Activated CD4-positive, alpha-beta memory T cell treated with anti-CD3 and anti-CD28 coated beads for 36 hours (primary cell): Measurements from ENCODE around the gene GNA15. TPM values are rescaled to one million over a fixed set of nuclear protein-coding genes. Genes with fewer than 3 reads are reported as not detected.

Experiments used
- CTCF ChIA-PET: fragments of 350-600 bp; sonication (Branson Sonifier 250); formaldehyde crosslinking; loops from one replicate; lab custom pipeline; 2021; ENCODE audit warnings: antibody characterized with exemption, inconsistent platforms; lab: Charles Lee
- POLR2A ChIA-PET: fragments of 350-600 bp; sonication (Branson Sonifier 250); formaldehyde crosslinking; loops from one replicate; lab custom pipeline; 2021; ENCODE audit warnings: antibody characterized with exemption; lab: Charles Lee
- DNase-seq: peaks from one replicate; pipeline ENCODE4 v3.0.0-alpha.2; 2020
- H3K27ac Mint-ChIP-seq: one replicate; pipeline ENCODE4 v1.8.0; 2021; ENCODE audit warnings: mixed read lengths
- H3K27me3 Mint-ChIP-seq: one replicate; pipeline ENCODE4 v1.8.0; 2021; ENCODE audit warnings: mixed read lengths
- H3K36me3 Mint-ChIP-seq: one replicate; pipeline ENCODE4 v1.8.0; 2021; ENCODE audit warnings: mixed read lengths
- H3K4me1 Mint-ChIP-seq: one replicate; pipeline ENCODE4 v1.8.0; 2021; ENCODE audit warnings: low read depth, mixed read lengths
- H3K4me3 Mint-ChIP-seq: one replicate; pipeline ENCODE4 v1.8.0; 2021; ENCODE audit warnings: mild to moderate bottlenecking, mixed read lengths
- H3K9me3 Mint-ChIP-seq: one replicate; pipeline ENCODE4 v1.8.0; 2021; ENCODE audit warnings: mixed read lengths
- intact Hi-C: fragments of 100-400 bp; cut with micrococcal nuclease; formaldehyde crosslinking; loops from one replicate; pipeline ENCODE4 v1.15.1; 2023
- total RNA-seq, 2 experiments: library from RNA; stranded (reverse); gene quantifications; one replicate each; pipeline ENCODE4 v1.2.3, GENCODE V29; 2021

Gene GNA15
- total RNA-seq, 2 experiments from 2014 or later = 78.4 to 79.5 TPM

- Mint-ChIP-seq H3K27ac (peak overlapping the region; percentile 57), H3K9me3 (no peaks in the 10 kb centered on the region), H3K27me3 (no peaks in the 10 kb centered on the region), H3K36me3 (peaks cover 18% of the 10 kb centered on the region), H3K4me3 (peak overlapping the region; percentile 1), H3K4me1 (peaks cover 38% of the 10 kb centered on the region)
- intact Hi-C loops = loop anchor here (1.0 kb wide), 1 partner anchor 10 kb away; no protein-coding TSS in a partner anchor
- CTCF ChIA-PET = interaction anchor here (0.9 to 8.4 kb wide), 5 partner anchors 9 to 67 kb away, joined by 3 to 59 read pairs (median 4); no protein-coding TSS in a partner anchor
- POLR2A ChIA-PET = interaction anchor here (0.7 kb wide), 1 partner anchor 10 kb away, joined by 4 read pairs; no protein-coding TSS in a partner anchor
- DNase-seq = no peak
These were observed 7.0 kb downstream of the GNA15 start for GRCh38 chr19:3142781-3143337.

GRCh38 chr19:3145909-3146676, 10.3 kb downstream of the GNA15 start:
- intact Hi-C loops = loop anchor here (1.0 kb wide), 1 partner anchor 17 kb away; no protein-coding TSS in a partner anchor
- Mint-ChIP-seq H3K9me3 (no peaks in the 10 kb centered on the region), H3K4me3 (no peak overlapping the region)

GRCh38 chr19:3146677-3147100, 10.9 kb downstream of the GNA15 start:
- intact Hi-C loops = loop anchor here (1.0 kb wide), 1 partner anchor 17 kb away; no protein-coding TSS in a partner anchor
- Mint-ChIP-seq H3K27me3 (no peaks in the 10 kb centered on the region), H3K9me3 (no peaks in the 10 kb centered on the region), H3K4me3 (no peak overlapping the region), H3K36me3 (peaks cover 18% of the 10 kb centered on the region), H3K4me1 (peaks cover 24% of the 10 kb centered on the region), H3K27ac (no peak overlapping the region)
- DNase-seq = peak; percentile 79
- ChIA-PET POLR2A (no interaction called here), CTCF (interaction anchor here (0.9 to 3.6 kb wide), 10 partner anchors 9 to 111 kb away, joined by 3 to 33 read pairs (median 6); partner anchors contain the start of gene GNA15)

More at GRCh38 chr19:3145909-3146676, 10.3 kb downstream of the GNA15 start:
- CTCF ChIA-PET = interaction anchor here (0.9 to 3.6 kb wide), 9 partner anchors 8 to 110 kb away, joined by 3 to 33 read pairs (median 6); partner anchors contain the start of gene GNA15
- POLR2A ChIA-PET = no interaction called here
- no peak for DNase-seq
- Mint-ChIP-seq H3K4me1 (peaks cover 29% of the 10 kb centered on the region), H3K27me3 (no peaks in the 10 kb centered on the region), H3K27ac (no peak overlapping the region), H3K36me3 (peaks cover 18% of the 10 kb centered on the region)

- peaks cover 15% of the 10 kb centered on the region for H3K36me3 Mint-ChIP-seq
- intact Hi-C loops = no loop called here
- POLR2A ChIA-PET = no interaction called here
- H3K9me3 Mint-ChIP-seq = no peaks in the 10 kb centered on the region
- H3K27ac Mint-ChIP-seq = no peak overlapping the region
- no peak for DNase-seq
- CTCF ChIA-PET = interaction anchor here (3.6 kb wide), 1 partner anchor 13 kb away, joined by 33 read pairs; no protein-coding TSS in a partner anchor
- H3K4me3 Mint-ChIP-seq = no peak overlapping the region
- no peaks in the 10 kb centered on the region for H3K27me3 Mint-ChIP-seq
- H3K4me1 Mint-ChIP-seq = peaks cover 9% of the 10 kb centered on the region
These were observed 12.7 kb downstream of the GNA15 start for GRCh38 chr19:3148503-3148902.

- POLR2A ChIA-PET = interaction anchor here (0.9 kb wide), 1 partner anchor 8 kb away, joined by 3 read pairs; no protein-coding TSS in a partner anchor
- no peak overlapping the region for H3K4me3 Mint-ChIP-seq
- peaks cover 15% of the 10 kb centered on the region for H3K36me3 Mint-ChIP-seq
- no peak overlapping the region for H3K27ac Mint-ChIP-seq
- peaks cover 9% of the 10 kb centered on the region for H3K4me1 Mint-ChIP-seq
- H3K9me3 Mint-ChIP-seq = no peaks in the 10 kb centered on the region
- intact Hi-C loops = no loop called here
- no peaks in the 10 kb centered on the region for H3K27me3 Mint-ChIP-seq
- DNase-seq = no peak
- CTCF ChIA-PET = no interaction called here
These were observed 13.3 kb downstream of the GNA15 start for GRCh38 chr19:3149089-3149488.

GRCh38 chr19:3149526-3150505, 14.0 kb downstream of the GNA15 start:
- Mint-ChIP-seq H3K4me3 (no peak overlapping the region), H3K36me3 (peaks cover 15% of the 10 kb centered on the region), H3K4me1 (peaks cover 9% of the 10 kb centered on the region), H3K27me3 (no peaks in the 10 kb centered on the region), H3K27ac (no peak overlapping the region), H3K9me3 (no peaks in the 10 kb centered on the region)
- no peak for DNase-seq
- POLR2A ChIA-PET = interaction anchor here (0.9 kb wide), 1 partner anchor 9 kb away, joined by 3 read pairs; no protein-coding TSS in a partner anchor
- CTCF ChIA-PET = no interaction called here
- intact Hi-C loops = no loop called here

GRCh38 chr19:3150739-3151329, 15.0 kb downstream of the GNA15 start:
- Mint-ChIP-seq H3K9me3 (no peaks in the 10 kb centered on the region), H3K27ac (no peak overlapping the region), H3K4me3 (no peak overlapping the region), H3K4me1 (peaks cover 9% of the 10 kb centered on the region), H3K27me3 (no peaks in the 10 kb centered on the region), H3K36me3 (peaks cover 19% of the 10 kb centered on the region)
- ChIA-PET CTCF (interaction anchor here (1.3 kb wide), 1 partner anchor 21 kb away, joined by 3 read pairs; no protein-coding TSS in a partner anchor), POLR2A (interaction anchor here (0.8 kb wide), 1 partner anchor 31 kb away, joined by 4 read pairs; no protein-coding TSS in a partner anchor)
- intact Hi-C loops = no loop called here
- no peak for DNase-seq

GRCh38 chr19:3151563-3152418, 16.0 kb downstream of the GNA15 start:
- ChIA-PET POLR2A (interaction anchor here (0.8 to 1.5 kb wide), 2 partner anchors 20 to 30 kb away, joined by 4 read pairs; no protein-coding TSS in a partner anchor), CTCF (interaction anchor here (1.3 kb wide), 1 partner anchor 22 kb away, joined by 3 read pairs; no protein-coding TSS in a partner anchor)
- Mint-ChIP-seq H3K4me1 (peaks cover 4% of the 10 kb centered on the region), H3K9me3 (no peaks in the 10 kb centered on the region), H3K36me3 (peaks cover 22% of the 10 kb centered on the region), H3K4me3 (no peak overlapping the region), H3K27me3 (no peaks in the 10 kb centered on the region), H3K27ac (no peak overlapping the region)
- no peak for DNase-seq
- intact Hi-C loops = no loop called here

- POLR2A ChIA-PET = interaction anchor here (1.5 kb wide), 1 partner anchor 19 kb away, joined by 4 read pairs; no protein-coding TSS in a partner anchor
- H3K4me1 Mint-ChIP-seq = peaks cover 5% of the 10 kb centered on the region
These were observed 16.6 kb downstream of the GNA15 start for GRCh38 chr19:3152419-3152780.

More at GRCh38 chr19:3152419-3152780, 16.6 kb downstream of the GNA15 start:
- Mint-ChIP-seq H3K27ac (no peak overlapping the region), H3K27me3 (no peaks in the 10 kb centered on the region), H3K4me3 (no peak overlapping the region), H3K9me3 (no peaks in the 10 kb centered on the region), H3K36me3 (peaks cover 25% of the 10 kb centered on the region)
- no peak for DNase-seq
- CTCF ChIA-PET = interaction anchor here (0.7 to 1.3 kb wide), 4 partner anchors 22 to 49 kb away, joined by 3 read pairs; no protein-coding TSS in a partner anchor
- intact Hi-C loops = no loop called here
